ENCODE data around the gene COLEC11.
"Not testable (repeated sequence)": the region's sequence is repeated elsewhere in the genome, so short reads cannot be mapped to it uniquely, and the experiment has no call there.

The COLEC11 gene

DNA sequence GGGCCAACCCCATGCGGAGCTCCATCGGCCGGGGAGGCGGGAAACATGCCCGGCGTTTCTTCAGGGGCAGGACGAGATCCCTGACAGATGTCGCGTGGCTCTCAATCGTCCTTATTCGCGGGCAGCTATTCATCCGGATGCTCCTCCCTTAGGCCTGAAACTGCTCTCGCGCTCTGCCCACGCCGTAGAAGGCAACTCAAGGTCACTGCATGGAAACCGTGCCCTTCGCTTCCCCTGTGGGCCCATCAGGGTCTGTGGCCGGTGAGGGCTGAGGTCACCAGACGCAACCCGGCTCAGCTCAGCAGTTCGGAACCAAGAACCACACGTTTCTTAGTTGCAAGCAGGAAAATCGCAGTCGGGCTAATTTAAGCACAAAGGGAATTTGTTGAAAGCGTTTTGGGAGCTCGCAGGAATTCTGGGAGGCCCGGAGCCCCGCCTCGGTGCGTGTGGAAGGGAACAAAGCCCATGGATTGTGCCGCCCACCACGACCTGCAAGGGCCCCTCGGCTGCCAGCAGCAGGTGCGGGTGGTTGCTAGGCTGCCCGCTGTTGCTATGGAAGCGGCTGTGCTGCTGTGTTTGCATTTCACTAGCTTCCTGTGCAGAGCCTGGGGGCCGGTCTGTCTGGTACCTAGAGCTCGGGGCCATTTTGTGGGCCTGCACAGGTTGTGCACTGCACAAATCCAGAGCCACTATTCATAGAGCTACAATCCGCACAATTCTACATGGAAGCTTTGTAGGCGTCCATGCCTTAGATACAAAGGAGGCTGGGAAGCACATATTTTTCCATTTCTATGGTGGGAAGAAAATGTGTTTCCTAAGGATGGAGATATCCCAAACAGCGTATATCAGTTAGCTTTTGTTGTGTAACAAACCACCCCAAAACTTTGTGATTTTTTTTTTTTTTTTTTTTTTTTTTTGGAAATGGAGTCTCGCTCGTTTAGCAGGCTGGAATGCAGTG lies 57.1 kb downstream of the COLEC11 start:
- peak overlapping the region; percentile 77 for H3K27ac Mint-ChIP-seq

DNA sequence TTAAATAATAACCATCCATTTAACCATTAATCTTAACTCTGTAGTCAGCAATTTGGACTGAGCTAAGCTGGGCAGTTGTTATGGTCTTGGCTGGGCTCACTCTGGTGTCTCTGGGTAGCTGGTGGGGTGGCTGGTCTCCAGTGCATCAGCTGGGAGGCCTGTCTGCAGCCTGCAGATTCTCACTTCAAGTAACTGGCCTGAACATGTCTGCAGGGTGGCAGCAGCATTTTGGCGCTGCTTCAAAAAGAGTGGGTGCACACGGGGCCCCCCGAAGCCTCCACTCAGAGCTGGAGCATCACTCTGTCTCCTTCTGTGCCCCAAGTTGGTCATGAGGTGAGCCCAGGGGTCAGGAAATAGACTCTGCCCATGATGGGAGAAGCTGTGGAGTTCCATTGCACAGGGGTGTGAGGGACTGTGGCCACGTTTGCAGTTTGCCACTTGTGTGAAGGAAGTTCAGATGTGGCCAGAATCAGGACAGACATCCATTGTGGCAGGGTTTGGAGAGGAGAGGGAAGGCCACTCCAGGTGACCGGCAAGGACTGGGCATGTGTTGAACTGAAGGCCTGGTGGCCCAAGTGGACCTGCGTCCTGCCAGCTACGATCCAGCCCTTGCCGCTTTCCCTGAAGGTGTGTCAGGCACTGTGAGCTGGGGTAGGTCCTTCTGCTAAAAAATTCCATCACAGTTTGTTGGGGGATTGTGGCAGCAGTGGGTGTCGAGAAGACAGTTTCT lies 58.1 kb downstream of the COLEC11 start:
- Mint-ChIP-seq H3K27me3 (ENCODE audit: low read depth) (peaks cover 4% of the 10 kb centered on the region), H3K4me1 (ENCODE audit: low read depth) (peaks cover 10% of the 10 kb centered on the region), H3K36me3 (ENCODE audit: low read depth) (no peaks in the 10 kb centered on the region), H3K27ac (no peak overlapping the region), H3K9me3 (no peaks in the 10 kb centered on the region), H3K4me3 (no peak overlapping the region)

More for the DNA sequence above, 57.1 kb downstream of the COLEC11 start:
- Mint-ChIP-seq H3K4me3 (peak overlapping the region; percentile 80), H3K36me3 (ENCODE audit: low read depth) (no peaks in the 10 kb centered on the region), H3K27me3 (ENCODE audit: low read depth) (peaks cover 4% of the 10 kb centered on the region), H3K4me1 (ENCODE audit: low read depth) (peaks cover 10% of the 10 kb centered on the region), H3K9me3 (no peaks in the 10 kb centered on the region)

DNA sequence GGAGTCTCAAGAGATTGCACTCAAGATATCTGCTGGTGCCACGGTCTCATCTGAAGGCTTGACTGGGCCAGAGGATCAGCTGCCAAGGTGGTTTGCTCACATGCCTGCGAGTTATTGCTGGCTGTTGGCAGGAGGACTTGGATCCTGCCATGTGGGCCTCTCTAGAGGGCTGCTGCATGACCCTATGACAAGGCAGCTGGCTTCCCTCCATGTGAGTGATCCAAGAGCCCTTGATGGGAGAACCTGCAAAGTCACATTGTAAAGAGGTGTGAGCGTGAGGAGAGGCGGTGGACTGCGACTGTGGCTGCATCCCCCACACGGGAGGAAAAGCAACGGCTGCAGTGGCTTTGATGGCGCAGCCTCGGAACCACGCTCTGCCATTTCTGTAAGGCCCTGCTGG lies 59.1 kb downstream of the COLEC11 start:
- Mint-ChIP-seq H3K4me3 (no peak overlapping the region), H3K27me3 (ENCODE audit: low read depth) (peaks cover 4% of the 10 kb centered on the region), H3K9me3 (no peaks in the 10 kb centered on the region), H3K27ac (no peak overlapping the region), H3K36me3 (ENCODE audit: low read depth) (no peaks in the 10 kb centered on the region), H3K4me1 (ENCODE audit: low read depth) (peaks cover 10% of the 10 kb centered on the region)

DNA sequence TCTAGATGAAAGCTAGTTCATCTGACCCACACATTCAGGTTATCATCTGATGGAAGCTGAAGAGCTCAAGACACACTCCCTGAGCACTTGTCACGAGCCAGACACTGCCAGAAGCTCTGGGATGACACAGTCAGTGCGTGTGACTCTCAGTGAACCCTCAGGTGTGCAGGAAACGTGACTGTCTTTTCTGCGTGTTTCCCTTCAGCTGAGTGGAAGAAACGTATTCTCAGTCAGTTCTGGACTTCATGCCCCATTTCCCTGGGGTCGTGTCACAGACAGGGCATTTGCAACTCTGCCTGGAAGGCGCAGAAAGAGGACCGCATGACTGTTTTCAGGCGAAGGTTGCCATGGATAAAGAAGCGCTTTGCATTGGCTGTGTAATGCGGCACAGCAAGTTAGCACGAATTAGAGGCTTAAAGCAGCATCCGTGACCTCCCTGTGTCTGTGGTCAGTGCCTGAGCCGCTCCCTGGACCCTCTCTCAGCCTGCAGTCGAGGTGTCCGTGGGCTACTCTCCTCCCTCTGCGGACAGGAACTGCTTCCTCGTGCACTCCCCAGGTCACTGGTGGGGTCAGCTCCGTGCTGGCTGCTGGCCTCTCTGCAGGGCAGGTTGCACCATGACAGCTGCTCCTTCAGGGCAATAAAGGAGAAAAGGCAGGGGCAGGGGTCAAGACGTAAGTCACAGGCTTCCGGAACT lies 59.8 kb downstream of the COLEC11 start:
- Mint-ChIP-seq H3K9me3 (no peaks in the 10 kb centered on the region), H3K4me3 (no peak overlapping the region), H3K27me3 (ENCODE audit: low read depth) (peaks cover 4% of the 10 kb centered on the region), H3K4me1 (ENCODE audit: low read depth) (peaks cover 10% of the 10 kb centered on the region), H3K36me3 (ENCODE audit: low read depth) (no peaks in the 10 kb centered on the region), H3K27ac (no peak overlapping the region)

DNA sequence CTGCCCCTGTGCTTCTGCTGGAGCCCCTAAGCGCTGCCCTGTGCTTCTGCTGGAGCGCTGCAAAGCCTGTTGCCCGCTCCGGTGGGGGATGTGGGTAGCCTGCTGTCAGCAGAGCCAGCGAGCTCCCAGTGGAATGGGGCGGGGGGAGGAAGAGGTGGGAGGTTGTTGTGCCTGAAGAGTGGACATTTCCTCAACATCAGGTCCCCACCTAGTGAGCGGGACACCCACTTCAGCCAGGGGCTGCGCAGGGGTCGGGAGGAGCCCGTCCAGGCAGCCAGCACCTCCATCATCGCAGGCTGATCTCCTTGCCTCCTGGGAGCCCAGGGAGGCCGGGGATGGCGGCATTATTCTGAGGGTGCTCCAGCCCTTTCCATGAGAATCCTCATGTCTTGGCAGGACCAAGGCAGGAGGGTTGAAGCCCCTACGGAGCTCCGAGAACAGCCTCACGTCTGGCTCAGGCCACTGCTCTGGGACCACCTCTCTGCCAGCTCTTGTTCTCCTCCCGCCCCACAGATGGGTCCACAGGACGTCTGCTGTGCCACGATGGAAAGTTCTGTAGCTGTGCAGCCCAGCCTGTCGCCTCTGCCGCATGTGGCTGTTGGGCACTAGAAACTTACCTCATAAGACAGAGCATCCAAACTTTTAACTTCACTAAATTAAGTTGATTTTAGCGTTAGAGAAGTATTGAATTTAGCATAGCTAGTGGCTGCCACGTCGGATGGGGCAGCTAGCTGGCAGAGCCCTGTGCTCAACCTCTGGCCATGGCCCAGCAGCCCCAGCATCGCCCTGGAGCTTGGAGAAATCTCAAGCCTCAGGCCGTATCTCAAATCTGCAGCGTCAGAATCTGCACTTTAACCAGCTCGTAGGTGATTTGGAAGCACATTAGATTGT lies 61.2 kb downstream of the COLEC11 start:
- Mint-ChIP-seq H3K27ac (no peak overlapping the region), H3K4me3 (no peak overlapping the region), H3K9me3 (no peaks in the 10 kb centered on the region), H3K36me3 (ENCODE audit: low read depth) (no peaks in the 10 kb centered on the region), H3K4me1 (ENCODE audit: low read depth) (peaks cover 6% of the 10 kb centered on the region), H3K27me3 (ENCODE audit: low read depth) (no peaks in the 10 kb centered on the region)

DNA sequence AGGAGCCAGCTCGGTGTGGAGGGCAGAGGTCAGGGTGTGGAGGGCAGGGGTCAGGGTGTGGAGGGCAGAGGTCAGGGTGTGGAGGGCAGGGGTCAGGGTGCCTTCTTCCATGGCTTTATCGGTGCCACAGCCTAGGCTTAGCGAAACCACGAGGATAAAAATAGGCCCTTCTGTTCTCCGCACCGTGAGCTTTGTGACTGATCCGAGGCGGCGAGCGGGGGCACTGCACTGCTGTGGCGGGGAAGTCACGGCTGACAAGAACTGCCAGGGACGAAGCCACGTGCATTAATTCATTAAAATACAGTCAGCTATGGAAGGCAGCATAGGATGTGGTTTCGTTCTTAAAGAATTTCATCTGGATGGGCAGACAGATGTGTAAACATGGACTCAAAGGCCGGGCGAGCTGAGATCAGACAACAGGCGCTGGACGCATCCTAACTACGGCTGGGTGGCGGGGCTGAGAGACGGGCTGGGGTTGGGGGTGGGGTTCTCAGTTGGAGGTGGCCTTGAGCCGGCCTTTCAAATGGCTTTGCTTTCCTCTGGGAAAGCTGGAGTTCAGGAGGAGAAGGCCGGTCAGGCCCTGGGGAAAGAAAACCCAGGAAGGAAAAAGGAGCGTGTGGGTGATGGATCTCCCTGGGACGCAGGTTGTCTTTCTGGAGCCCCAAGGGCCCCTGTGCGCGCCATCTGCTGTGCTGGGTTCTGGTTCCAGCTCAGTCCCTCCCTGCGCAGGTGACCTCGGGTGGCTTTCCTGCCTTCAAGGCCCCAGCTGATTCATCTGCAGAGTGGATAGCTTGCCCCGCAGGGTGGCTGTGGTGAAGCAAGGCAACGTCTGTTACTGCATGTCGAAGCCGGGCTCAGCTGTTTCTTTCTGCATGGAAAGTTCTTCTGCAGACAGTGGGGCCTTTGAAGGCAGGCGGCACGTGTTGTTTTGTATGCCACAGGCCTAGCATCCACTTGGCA lies 62.1 kb downstream of the COLEC11 start:
- H3K9me3 Mint-ChIP-seq, result no peaks in the 10 kb centered on the region
- H3K4me3 Mint-ChIP-seq, result no peak overlapping the region
- H3K36me3 Mint-ChIP-seq (ENCODE audit: low read depth), result no peaks in the 10 kb centered on the region
- H3K4me1 Mint-ChIP-seq (ENCODE audit: low read depth), result no peaks in the 10 kb centered on the region
- H3K27ac Mint-ChIP-seq, result no peak overlapping the region
- no peaks in the 10 kb centered on the region for H3K27me3 Mint-ChIP-seq (ENCODE audit: low read depth)

DNA sequence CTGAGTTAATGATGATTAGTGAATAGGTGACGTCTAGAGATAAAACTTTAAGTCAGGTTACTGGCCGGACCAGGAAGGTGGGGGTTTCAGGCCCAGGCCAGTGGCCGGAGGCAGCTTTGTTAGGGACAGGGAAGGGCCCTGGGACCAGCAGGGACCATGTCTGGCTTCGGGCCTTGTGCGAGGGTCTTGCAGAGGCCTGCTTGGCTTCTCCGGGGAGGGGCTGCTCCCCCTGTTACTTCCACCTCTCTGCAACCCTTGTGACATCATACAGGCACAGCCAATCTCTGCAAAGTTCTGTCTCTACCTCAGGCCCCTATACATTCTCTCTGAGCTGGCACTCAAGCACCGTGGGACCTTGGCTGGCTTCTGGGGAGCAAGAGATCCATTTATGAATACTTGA lies 63.0 kb downstream of the COLEC11 start, which contains the start of gene ALLC:
Gene ALLC (plus strand): TSS at position 320 of the 400 bp plus-strand sequence. CDS start 12,958 bp downstream, outside the sequence.
- Mint-ChIP-seq H3K27me3 (ENCODE audit: low read depth) (no peaks in the 10 kb centered on the region), H3K27ac (no peak within 1 kb of the TSS), H3K4me3 (no peak within 1 kb of the TSS), H3K4me1 (ENCODE audit: low read depth) (no peaks in the 10 kb centered on the region), H3K9me3 (no peaks in the 10 kb centered on the region), H3K36me3 (ENCODE audit: low read depth) (no peaks in the 10 kb centered on the region)

DNA sequence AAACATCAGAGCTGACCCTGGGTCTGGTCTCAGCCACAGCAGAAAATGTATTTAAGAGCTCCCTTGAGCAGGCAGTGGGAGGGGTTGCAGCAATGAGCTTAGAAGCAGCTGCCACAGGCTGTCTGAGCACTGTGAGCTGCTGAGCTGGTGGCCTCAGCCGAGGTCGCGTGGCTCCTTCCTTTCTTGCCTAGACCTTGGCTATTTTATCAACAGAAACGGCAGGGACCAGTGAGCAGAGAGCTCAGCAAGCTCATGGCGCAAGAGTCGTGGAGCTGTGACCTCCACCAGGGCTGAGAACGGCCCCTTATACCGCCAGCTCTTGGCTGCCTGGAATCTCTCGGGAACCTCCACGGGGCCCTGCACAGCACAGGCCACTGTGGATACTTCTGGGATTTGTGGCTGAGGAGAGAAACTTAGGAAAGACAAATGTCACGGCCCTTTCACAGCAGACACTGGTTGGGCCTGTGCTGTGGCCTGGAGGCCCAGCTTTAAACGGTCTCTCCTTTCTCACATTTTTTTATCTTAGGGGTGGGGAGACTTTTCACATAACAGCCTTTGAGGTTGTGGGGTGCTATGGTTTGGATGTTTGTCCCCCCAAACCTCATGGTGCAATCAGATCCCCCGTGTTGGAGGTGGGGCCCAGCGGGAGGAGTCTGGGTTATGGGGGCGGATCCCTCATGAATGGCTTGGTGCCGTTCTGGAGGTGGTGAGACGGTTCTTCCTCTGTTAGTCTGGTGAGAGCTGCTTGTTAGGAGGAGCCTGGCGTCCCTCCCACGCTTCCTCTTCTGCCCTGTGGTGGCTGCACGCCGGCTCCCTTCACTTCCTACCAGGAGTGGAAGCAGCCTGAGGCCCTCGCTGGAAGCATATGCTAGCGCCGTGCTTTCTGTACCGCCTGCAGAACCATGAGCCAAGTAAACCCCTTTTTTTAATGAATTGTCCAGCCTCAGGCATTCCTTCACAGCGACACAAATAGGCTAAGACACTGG lies 64.8 kb downstream of the COLEC11 start:
- Mint-ChIP-seq H3K27me3 (ENCODE audit: low read depth) (no peaks in the 10 kb centered on the region), H3K27ac (no peak overlapping the region)

DNA sequence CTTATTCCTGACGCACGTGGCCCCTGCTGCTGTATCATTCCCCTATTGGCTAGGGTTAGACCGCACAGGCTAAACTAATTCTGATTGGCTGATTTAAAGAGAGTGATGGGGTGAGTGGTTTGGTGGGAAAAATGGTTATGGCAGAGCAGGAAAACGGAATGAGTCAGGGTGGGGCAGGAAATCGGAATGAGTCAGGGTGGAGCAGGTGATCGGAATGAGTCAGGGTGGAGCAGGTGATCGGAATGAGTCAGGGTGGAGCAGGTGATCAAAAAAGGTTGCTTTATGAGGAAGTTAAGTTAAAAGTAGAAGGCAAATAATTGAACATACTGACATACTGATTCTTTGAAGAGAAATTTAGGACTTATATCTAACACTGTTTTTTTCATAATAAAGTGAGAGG lies 65.7 kb downstream of the COLEC11 start:
- H3K27ac Mint-ChIP-seq; H3K4me1 Mint-ChIP-seq (ENCODE audit: low read depth); H3K9me3 Mint-ChIP-seq; H3K27me3 Mint-ChIP-seq (ENCODE audit: low read depth); H3K4me3 Mint-ChIP-seq; H3K36me3 Mint-ChIP-seq (ENCODE audit: low read depth): not testable (repeated sequence)

More for the DNA sequence above, 64.8 kb downstream of the COLEC11 start:
- no peaks in the 10 kb centered on the region for H3K4me1 Mint-ChIP-seq (ENCODE audit: low read depth)
- no peak overlapping the region for H3K4me3 Mint-ChIP-seq
- H3K9me3 Mint-ChIP-seq, result no peaks in the 10 kb centered on the region
- H3K36me3 Mint-ChIP-seq (ENCODE audit: low read depth), result no peaks in the 10 kb centered on the region

DNA sequence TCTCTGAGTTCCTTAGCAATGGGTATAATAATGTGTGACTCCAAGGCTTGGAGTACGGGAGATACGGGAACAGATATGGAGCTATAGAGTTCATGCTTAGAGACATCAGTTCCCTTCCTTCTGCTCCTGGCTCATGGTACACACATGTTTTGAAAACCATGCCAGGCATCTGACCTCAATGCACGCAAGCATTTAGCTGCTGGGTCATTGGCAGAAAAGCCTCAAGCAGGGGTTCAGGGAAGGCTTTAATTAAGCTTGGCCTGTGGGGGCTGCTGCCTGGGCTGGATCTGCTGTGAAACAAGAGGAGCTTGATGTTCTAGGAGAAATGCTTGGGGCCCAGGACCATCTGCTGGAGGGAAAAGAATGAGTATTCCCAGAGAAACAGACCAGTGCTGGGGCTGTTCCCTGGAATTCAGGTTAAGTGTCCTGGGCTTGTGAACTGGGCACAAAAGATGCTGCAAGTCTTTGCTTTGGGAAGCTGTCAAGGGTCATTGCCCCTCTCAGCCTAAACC lies 66.3 kb downstream of the COLEC11 start:
- Mint-ChIP-seq H3K4me1 (ENCODE audit: low read depth) (no peaks in the 10 kb centered on the region), H3K27me3 (ENCODE audit: low read depth) (no peaks in the 10 kb centered on the region), H3K36me3 (ENCODE audit: low read depth) (no peaks in the 10 kb centered on the region), H3K4me3 (no peak overlapping the region), H3K9me3 (no peaks in the 10 kb centered on the region), H3K27ac (no peak overlapping the region)

DNA sequence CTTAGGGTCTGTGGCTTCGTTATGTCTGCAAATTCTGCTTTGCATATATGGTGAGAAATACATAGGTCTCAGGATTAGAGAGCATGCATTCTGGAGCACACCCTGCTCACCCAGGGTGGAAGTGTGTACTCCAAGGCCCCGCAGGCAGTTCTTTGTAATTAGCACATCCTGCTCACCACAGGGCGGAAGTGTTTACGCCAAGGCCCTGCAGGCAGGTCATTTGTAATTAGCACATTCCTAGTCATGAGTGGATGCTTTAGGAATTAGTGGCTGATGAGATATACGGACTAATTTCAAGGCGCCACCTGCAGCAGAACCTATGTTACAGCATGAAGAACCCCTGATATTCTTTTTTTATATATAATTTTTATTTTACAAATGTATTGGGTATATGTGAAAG lies 67.3 kb downstream of the COLEC11 start:
- Mint-ChIP-seq H3K36me3 (ENCODE audit: low read depth) (no peaks in the 10 kb centered on the region), H3K4me3 (no peak overlapping the region), H3K4me1 (ENCODE audit: low read depth) (no peaks in the 10 kb centered on the region), H3K9me3 (no peaks in the 10 kb centered on the region), H3K27me3 (ENCODE audit: low read depth) (no peaks in the 10 kb centered on the region), H3K27ac (no peak overlapping the region)

DNA sequence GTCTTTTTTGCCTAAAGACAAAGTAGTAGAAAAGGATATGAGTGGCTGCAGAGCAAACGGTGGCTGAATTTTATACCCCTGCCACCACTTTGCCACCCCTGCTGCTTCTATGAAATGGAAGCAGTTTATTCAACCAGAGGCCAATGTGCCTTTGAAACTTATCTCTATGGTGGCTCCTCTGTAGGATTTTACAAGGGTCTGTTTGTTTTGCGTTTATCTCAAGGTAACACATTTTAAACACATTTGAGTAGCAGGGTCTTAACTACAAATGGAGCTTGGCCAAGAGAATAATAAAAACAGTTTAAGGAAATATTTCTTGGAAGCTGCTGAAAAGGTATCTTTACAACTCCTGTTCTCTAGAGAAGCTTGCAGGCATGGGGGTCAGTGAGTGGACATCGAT lies 69.2 kb downstream of the COLEC11 start:
- H3K27ac Mint-ChIP-seq, result no peak overlapping the region
- no peaks in the 10 kb centered on the region for H3K4me1 Mint-ChIP-seq (ENCODE audit: low read depth)
- H3K4me3 Mint-ChIP-seq, result no peak overlapping the region
- no peaks in the 10 kb centered on the region for H3K36me3 Mint-ChIP-seq (ENCODE audit: low read depth)
- H3K27me3 Mint-ChIP-seq (ENCODE audit: low read depth), result no peaks in the 10 kb centered on the region
- no peaks in the 10 kb centered on the region for H3K9me3 Mint-ChIP-seq

Measured in T-helper 1 cell treated with Interleukin-12 subunit alpha and Interleukin-12 subunit beta and Interleukin-4 antibody, amounts not matched to agents 30 μg/mL and 1 μg/mL, for 36 hours (primary cell).